ENCODE results near the gene ZNF423.

Gene ZNF423

DNA sequence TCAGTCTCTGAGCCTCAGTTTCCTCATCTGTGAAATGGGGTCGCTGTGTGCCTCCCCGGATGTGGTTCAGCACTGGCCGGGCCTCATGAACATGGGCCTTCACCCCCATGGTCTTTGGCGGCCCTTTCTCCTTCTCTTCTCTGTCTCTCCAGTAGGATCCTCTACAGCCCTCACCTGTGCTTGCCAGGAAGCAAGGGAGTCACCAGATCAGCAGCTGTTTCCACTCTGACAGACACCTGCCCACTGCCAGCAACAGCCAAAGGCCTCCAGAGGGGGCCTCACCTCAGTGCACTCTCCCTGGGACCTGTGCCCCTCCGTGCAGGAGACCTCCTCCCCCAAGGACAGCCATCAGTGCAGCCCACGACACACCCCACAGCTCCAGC is 392.9 kb downstream of the ZNF423 start:
- Histone ChIP-seq H3K27me3 (ENCODE audit: insufficient read depth, low read length) (peaks cover 14% of the 10 kb centered on the region), H3K4me3 (ENCODE audit: low read length) (no peak overlapping the region), H3K36me3 (ENCODE audit: insufficient read depth, low read length) (no peaks in the 10 kb centered on the region), H3K4me1 (ENCODE audit: insufficient read depth, low read length) (0 out of 2 replicates have a peak, but pooled peaks cover 3% of the 10 kb centered on the region), H3K27ac (ENCODE audit: low read depth, low read length) (no peak overlapping the region), H3K9ac (ENCODE audit: low read depth, low read length) (no peak overlapping the region), H3K9me3 (ENCODE audit: insufficient read depth, low read depth, low read length) (no peaks in the 10 kb centered on the region)
- WGBS: 83% methylated on average over 6 of the region's 6 CpGs

DNA sequence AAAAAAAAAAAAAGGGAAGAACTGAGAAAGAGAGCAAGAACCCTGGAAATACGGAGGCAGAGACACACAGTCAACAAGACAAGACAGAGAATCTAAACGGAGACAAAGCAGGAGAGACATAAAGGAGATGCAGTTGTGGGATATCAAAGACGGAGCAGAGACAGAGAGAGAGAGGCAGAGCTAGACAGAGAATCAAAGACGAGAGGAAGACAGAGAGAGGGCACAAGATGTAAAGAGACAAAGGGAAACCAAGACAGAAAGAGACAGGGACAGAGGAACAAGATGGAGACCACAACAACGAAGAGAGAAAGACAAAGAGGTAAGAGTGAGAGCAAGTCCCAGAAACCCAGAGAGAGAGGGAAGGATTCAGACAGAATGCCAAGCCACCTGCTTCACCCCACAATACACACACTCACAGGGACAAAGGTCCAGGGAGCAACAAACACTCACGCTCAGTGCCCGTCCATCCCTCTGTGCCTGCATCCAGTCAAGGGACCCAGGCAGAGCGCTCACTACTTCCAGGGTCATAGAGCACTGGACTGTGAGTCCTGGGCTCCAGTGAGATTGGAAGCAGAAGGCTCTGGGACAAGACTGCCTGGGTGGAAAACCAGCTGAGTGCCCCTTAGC is 393.4 kb downstream of the ZNF423 start:
- peaks cover 14% of the 10 kb centered on the region for H3K27me3 ChIP-seq (ENCODE audit: insufficient read depth, low read length)
- no peak overlapping the region for H3K9ac ChIP-seq (ENCODE audit: low read depth, low read length)
- H3K4me3 ChIP-seq (ENCODE audit: low read length): no peak overlapping the region
- no peak overlapping the region for H3K27ac ChIP-seq (ENCODE audit: low read depth, low read length)
- no peaks in the 10 kb centered on the region for H3K9me3 ChIP-seq (ENCODE audit: insufficient read depth, low read depth, low read length)
- 89% methylated on average over 8 of the region's 8 CpGs for WGBS
- no peaks in the 10 kb centered on the region for H3K36me3 ChIP-seq (ENCODE audit: insufficient read depth, low read length)
- 0 out of 2 replicates have a peak, but pooled peaks cover 3% of the 10 kb centered on the region for H3K4me1 ChIP-seq (ENCODE audit: insufficient read depth, low read length)

DNA sequence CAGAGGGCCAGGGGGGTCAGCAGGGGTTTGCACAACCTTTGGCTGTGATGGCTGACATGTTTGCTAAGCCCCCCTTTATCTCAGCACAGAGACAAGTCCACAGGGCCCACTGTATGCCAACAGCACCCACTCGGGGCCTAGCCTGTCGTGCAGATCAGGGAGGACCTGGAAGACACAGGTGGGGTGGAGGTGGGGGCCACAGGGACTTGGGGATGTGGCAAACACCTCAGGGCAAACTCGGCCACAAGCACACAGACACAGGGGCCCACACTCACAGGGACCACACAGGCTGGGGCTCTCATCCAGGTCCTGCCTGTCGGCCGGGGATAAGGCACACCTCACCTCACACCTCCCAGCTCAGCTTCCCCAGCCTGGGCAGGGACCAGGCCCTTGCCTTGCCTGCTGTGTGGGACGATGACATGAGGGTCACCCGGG is 394.4 kb downstream of the ZNF423 start:
- WGBS: 91% methylated on average over 7 of the region's 7 CpGs
- Histone ChIP-seq H3K27me3 (ENCODE audit: insufficient read depth, low read length) (peaks cover 14% of the 10 kb centered on the region), H3K9ac (ENCODE audit: low read depth, low read length) (no peak overlapping the region), H3K4me3 (ENCODE audit: low read length) (no peak overlapping the region), H3K36me3 (ENCODE audit: insufficient read depth, low read length) (no peaks in the 10 kb centered on the region), H3K9me3 (ENCODE audit: insufficient read depth, low read depth, low read length) (no peaks in the 10 kb centered on the region), H3K27ac (ENCODE audit: low read depth, low read length) (no peak overlapping the region), H3K4me1 (ENCODE audit: insufficient read depth, low read length) (0 out of 2 replicates have a peak, but pooled peaks cover 3% of the 10 kb centered on the region)

DNA sequence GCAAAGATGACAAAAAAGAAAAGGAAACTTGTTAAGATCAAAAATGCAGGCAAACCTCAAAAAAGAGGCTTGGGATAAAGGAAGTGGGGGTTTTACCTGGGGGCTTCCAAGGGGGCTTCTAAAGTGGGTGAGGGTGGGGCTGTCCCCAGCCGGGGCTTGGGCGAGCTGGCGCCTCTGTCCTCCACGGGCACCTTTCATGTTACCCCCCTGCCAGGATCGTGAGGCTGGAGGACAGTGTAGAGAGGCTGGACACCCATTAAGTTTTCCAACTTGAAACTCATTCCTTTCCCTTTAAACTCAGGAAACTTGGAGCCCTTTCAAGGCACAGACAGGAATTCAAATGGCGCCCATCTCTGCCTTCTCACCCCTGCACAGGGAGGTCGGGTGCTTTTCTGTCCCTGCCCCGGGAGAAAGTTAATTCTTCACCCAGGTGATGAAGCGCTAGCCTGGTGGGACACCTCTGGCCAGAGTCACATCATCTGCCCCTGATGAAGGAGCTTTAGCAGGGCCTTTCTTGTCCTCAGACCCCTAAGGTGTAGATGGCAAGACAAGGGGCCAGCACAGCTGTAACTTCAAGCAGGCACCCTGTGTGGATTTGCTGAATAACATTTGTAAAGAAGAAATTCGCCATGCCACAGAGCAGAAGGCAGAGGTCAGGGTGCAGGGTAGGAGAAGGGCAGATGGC is 395.0 kb downstream of the ZNF423 start:
- Histone ChIP-seq H3K27ac (ENCODE audit: low read depth, low read length) (no peak overlapping the region), H3K27me3 (ENCODE audit: insufficient read depth, low read length) (peaks cover 11% of the 10 kb centered on the region), H3K4me3 (ENCODE audit: low read length) (no peak overlapping the region), H3K9ac (ENCODE audit: low read depth, low read length) (no peak overlapping the region), H3K9me3 (ENCODE audit: insufficient read depth, low read depth, low read length) (no peaks in the 10 kb centered on the region), H3K4me1 (ENCODE audit: insufficient read depth, low read length) (0 out of 2 replicates have a peak, but pooled peaks cover 3% of the 10 kb centered on the region), H3K36me3 (ENCODE audit: insufficient read depth, low read length) (no peaks in the 10 kb centered on the region)
- WGBS: 85% methylated on average over 10 of the region's 10 CpGs

DNA sequence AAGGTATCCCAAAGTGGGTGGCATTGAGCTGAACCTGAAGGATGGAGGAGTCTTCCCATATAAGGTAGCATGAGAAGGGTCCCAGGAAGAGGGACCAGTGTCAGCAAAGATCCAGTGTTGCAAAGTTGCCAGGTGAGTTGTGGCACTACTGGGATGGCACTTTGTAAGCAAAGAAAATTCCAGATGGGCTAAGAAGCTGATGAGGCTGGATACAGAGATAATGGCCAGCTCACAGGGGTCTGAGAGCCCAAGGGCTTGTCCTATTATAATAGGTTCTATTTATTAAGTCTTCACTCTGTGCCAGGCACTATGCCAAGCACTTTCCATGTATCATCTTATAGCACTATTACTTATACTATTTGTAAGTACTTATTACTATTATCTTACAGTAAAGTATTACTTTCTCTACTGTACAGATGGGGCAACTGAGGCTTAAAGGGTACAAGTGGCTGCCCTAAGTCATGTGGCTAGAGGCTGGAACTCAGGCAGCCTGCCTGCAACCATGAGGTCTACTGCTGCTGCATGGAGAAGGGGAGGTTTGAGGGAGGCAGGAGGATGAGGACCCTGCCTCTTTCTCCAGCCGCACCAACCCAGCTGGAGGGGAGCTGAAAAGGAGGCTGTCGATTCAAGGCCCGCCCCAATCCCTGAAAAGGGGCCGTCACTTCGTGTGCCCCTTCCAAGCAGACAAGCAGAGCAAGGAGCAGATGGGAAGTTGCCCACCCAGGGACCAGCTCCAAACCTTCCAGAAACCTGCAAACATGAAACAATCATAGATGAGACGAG is 395.8 kb downstream of the ZNF423 start:
- no peak overlapping the region for H3K9ac ChIP-seq (ENCODE audit: low read depth, low read length)
- H3K27me3 ChIP-seq (ENCODE audit: insufficient read depth, low read length): peaks cover 3% of the 10 kb centered on the region
- no peak overlapping the region for H3K4me3 ChIP-seq (ENCODE audit: low read length)
- H3K27ac ChIP-seq (ENCODE audit: low read depth, low read length): no peak overlapping the region
- WGBS: 82% methylated on average over 6 of the region's 6 CpGs
- H3K9me3 ChIP-seq (ENCODE audit: insufficient read depth, low read depth, low read length): no peaks in the 10 kb centered on the region
- H3K36me3 ChIP-seq (ENCODE audit: insufficient read depth, low read length): no peaks in the 10 kb centered on the region
- 0 out of 2 replicates have a peak, but pooled peaks cover 3% of the 10 kb centered on the region for H3K4me1 ChIP-seq (ENCODE audit: insufficient read depth, low read length)

DNA sequence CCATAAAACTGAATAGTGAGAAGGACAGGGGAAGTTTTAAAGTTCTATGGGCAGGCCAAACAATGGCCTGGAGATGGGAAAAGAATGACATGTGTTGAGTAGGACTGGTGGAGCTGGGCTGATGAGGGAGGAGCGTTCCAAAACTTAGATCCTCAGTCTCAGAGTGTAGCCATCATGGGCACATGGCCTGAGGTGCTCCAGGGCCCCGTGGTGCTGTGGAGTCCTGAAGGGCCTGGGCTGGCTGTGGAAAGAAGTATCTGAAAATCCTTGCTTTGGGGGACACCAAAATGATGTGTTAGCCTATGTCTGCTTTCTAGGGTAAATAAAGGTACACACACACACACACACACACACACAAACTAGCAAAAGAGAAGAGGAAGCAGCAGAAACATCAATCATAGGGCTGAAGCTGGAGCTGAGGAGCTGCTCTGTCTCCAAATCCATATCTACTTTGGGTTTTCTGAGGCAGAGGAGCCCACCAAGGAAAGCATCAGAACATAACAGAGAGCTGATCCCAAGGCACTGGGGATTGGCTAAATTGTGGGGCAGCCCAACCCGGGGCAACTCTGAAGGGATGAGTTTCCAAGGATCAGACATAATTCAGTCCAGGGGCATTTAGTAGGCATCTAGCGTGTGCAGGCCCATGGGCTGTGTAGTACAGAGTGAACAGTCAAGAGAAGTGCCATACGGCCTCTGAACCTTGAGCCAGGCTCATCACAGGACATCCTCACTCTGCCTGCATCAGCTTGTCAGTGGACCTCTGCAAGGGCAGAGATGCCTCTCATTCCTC is 397.1 kb downstream of the ZNF423 start:
- Histone ChIP-seq H3K9me3 (ENCODE audit: insufficient read depth, low read depth, low read length) (no peaks in the 10 kb centered on the region), H3K9ac (ENCODE audit: low read depth, low read length) (no peak overlapping the region), H3K36me3 (ENCODE audit: insufficient read depth, low read length) (no peaks in the 10 kb centered on the region), H3K27me3 (ENCODE audit: insufficient read depth, low read length) (no peaks in the 10 kb centered on the region; the same call in 1 of the 2 replicates), H3K4me1 (ENCODE audit: insufficient read depth, low read length) (0 out of 2 replicates have a peak, but pooled peaks cover 3% of the 10 kb centered on the region), H3K27ac (ENCODE audit: low read depth, low read length) (no peak overlapping the region), H3K4me3 (ENCODE audit: low read length) (no peak overlapping the region)
- 88% methylated on average over 5 of the region's 5 CpGs for WGBS

DNA sequence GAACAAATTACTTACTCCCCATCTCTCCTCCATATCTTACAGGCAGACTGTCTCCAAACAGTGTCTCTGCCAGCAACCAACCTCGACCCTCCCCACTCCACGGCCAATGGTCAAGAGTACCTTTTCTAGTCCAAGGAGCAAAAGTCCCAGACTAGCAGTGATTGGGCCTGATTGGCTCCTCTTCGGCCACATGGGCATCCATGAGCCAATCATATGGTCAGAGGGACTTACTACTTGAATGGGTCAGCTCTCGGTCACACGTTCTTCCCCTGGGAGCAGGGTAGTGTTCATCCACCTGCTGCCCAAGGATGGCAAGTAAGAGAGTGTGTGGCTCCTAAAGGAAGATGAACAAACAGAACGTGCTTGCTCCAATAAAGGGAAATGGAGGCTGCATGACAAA is 397.7 kb downstream of the ZNF423 start:
- H3K27ac ChIP-seq (ENCODE audit: low read depth, low read length): no peak overlapping the region
- WGBS: 88% methylated on average over 6 of the region's 6 CpGs
- H3K9me3 ChIP-seq (ENCODE audit: insufficient read depth, low read depth, low read length): no peaks in the 10 kb centered on the region
- H3K9ac ChIP-seq (ENCODE audit: low read depth, low read length): no peak overlapping the region
- H3K4me3 ChIP-seq (ENCODE audit: low read length): no peak overlapping the region
- H3K36me3 ChIP-seq (ENCODE audit: insufficient read depth, low read length): no peaks in the 10 kb centered on the region
- no peaks in the 10 kb centered on the region; the same call in 1 of the 2 replicates for H3K27me3 ChIP-seq (ENCODE audit: insufficient read depth, low read length)
- H3K4me1 ChIP-seq (ENCODE audit: insufficient read depth, low read length): no peaks in the 10 kb centered on the region

DNA sequence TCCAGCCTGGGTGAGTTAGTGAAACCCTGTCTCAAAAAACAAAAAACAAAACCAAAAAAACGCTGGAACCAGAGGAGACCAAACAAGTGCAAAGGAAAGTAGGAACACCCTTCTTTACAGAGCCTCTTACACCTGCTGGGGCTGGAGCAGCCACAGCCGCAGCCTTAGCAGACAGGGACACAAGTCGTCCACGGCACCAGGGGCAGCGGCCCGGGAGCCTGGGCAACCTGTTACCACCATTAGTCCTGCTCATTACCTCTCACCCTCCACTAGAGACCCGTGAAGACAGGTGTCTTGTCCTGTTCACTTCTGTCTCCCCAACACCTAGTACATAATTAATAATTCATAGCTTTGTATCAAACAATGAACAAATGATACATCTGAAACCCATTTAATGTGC is 398.7 kb downstream of the ZNF423 start:
- H3K9me3 ChIP-seq (ENCODE audit: insufficient read depth, low read depth, low read length): no peaks in the 10 kb centered on the region
- 78% methylated on average over 7 of the region's 7 CpGs for WGBS
- no peaks in the 10 kb centered on the region for H3K36me3 ChIP-seq (ENCODE audit: insufficient read depth, low read length)
- no peak overlapping the region for H3K9ac ChIP-seq (ENCODE audit: low read depth, low read length)
- H3K27ac ChIP-seq (ENCODE audit: low read depth, low read length): no peak overlapping the region
- peaks cover 7% of the 10 kb centered on the region for H3K4me1 ChIP-seq (ENCODE audit: insufficient read depth, low read length)
- H3K4me3 ChIP-seq (ENCODE audit: low read length): no peak overlapping the region
- no peaks in the 10 kb centered on the region; the same call in 1 of the 2 replicates for H3K27me3 ChIP-seq (ENCODE audit: insufficient read depth, low read length)

DNA sequence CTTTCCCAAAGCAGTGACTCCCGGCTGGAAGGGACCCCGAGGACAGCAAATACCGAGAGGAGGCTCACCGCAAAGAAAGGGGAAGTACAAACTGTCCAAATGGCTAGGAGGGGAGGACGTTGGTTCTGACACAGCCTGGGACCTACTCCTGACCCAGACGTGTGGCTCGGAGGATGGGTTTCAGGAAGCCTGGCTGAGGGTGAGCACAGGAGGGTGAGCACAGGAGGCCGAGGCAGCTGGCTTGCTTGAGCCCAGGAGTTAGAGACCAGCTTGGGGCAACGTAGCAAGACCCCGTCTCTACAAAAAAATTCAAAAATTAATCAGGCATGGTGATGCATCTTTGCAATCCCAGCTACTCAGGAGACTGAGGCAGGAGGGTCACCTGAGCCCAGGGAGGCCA is 399.1 kb downstream of the ZNF423 start:
- Histone ChIP-seq H3K9me3 (ENCODE audit: insufficient read depth, low read depth, low read length) (no peaks in the 10 kb centered on the region), H3K27me3 (ENCODE audit: insufficient read depth, low read length) (no peaks in the 10 kb centered on the region; the same call in 1 of the 2 replicates), H3K9ac (ENCODE audit: low read depth, low read length) (no peak overlapping the region), H3K36me3 (ENCODE audit: insufficient read depth, low read length) (no peaks in the 10 kb centered on the region), H3K27ac (ENCODE audit: low read depth, low read length) (no peak overlapping the region), H3K4me1 (ENCODE audit: insufficient read depth, low read length) (peaks cover 11% of the 10 kb centered on the region), H3K4me3 (ENCODE audit: low read length) (no peak overlapping the region)
- 91% methylated on average over 10 of the region's 10 CpGs for WGBS

DNA sequence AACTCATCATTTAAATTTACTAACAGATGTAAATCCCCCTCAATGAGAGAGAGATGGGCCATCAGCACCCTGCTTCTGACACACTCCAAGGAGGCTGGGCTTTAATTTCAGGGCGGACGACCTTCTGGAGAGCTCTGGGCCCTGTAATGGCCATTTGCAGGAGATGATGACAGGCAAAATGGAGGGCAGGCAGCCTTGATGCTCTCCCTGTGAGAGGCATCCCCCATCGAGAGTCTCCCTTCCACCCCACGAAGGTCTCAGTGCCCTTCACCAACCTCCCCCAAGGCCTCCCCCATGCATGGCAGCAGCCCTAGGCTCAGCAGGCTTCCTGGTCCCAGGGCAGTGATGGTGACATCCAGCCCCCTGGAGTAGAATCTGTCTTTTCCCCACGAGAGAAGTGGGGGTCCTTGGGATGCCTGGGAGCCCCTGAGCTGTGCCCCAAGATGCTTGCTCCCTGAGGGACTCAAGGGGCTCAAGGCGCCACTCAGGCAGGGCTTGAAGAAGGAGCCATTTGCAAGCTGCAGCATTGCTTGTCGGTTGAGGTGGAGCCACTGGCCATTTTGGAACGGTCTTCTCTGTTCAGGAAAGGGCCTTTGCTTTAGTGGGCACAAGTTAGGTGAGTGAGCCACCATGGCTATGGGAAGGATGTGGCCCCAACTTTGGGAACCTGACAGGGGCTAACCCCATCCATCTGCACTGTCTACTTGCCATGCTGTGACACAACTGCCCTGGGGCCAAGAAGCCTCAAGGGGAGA is 399.7 kb downstream of the ZNF423 start:
- Histone ChIP-seq H3K36me3 (ENCODE audit: insufficient read depth, low read length) (no peaks in the 10 kb centered on the region), H3K27me3 (ENCODE audit: insufficient read depth, low read length) (no peaks in the 10 kb centered on the region; the same call in 1 of the 2 replicates), H3K27ac (ENCODE audit: low read depth, low read length) (no peak overlapping the region), H3K9ac (ENCODE audit: low read depth, low read length) (no peak overlapping the region), H3K4me1 (ENCODE audit: insufficient read depth, low read length) (peaks cover 11% of the 10 kb centered on the region), H3K4me3 (ENCODE audit: low read length) (no peak overlapping the region), H3K9me3 (ENCODE audit: insufficient read depth, low read depth, low read length) (no peaks in the 10 kb centered on the region)
- 93% methylated on average over 8 of the region's 8 CpGs for WGBS
